Occipital lobe (tissue), 2 donors: Measurements from ENCODE around the gene APBA3. TPM values are rescaled to one million over a fixed set of nuclear protein-coding genes. Genes with fewer than 3 reads are reported as not detected.

Experiments used
- DNase-seq: peaks from one replicate; lab custom pipeline; 2025; lab: John Stamatoyannopoulos, UW
- total RNA-seq: library from RNA; depleted of rRNA; stranded (reverse); fragments of >200 nt; gene quantifications from one replicate; pipeline ENCODE4 v1.2.3, GENCODE V29; 2014

Gene APBA3, protein sequence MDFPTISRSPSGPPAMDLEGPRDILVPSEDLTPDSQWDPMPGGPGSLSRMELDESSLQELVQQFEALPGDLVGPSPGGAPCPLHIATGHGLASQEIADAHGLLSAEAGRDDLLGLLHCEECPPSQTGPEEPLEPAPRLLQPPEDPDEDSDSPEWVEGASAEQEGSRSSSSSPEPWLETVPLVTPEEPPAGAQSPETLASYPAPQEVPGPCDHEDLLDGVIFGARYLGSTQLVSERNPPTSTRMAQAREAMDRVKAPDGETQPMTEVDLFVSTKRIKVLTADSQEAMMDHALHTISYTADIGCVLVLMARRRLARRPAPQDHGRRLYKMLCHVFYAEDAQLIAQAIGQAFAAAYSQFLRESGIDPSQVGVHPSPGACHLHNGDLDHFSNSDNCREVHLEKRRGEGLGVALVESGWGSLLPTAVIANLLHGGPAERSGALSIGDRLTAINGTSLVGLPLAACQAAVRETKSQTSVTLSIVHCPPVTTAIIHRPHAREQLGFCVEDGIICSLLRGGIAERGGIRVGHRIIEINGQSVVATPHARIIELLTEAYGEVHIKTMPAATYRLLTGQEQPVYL
- total RNA-seq = 12.3 TPM

DNA sequence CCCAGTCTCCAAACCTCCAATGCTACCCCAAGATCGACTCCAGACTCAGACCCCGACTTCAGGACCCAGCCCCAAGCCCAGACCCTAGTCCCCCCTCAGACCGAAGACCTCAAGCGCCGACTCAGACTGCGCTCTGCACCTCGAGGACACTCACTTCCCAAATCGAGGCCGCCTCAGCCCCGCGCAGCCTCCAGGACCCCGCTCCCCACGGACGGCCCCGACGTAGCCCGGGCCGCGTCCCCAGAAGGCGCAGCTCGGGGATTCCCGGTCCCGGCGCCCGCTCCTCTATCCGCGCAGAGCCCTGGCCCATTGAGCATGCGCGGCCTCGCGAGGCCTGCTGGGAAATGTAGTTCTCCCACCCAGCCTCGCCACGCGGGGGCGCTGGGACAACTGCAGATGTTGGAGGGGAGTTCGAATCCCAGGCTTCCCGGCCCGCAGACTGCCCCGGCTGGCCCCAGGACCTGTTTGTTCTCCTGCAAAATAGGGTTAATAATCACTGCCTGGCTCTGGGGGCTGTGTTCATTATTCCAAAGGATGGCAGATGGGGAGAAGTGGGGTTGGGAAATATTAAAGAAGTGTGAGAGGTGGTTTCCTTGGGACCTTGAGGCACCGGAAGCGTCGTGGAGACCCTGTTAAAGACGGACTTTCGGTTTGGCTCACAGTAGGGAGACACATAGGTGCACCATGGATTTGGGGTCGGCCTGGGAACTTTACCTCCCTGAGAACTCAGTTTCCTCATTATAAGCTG, at the start of gene APBA3:
Gene APBA3, minus strand, starts transcription at position 311 of the 748 bp plus-strand sequence. CDS start 1,428 bp downstream, outside the sequence.
- peak; percentile 80 for DNase-seq

- DNase-seq = no peak
Measured at GRCh38 chr19:3810708-3811355, 49.3 kb upstream of the APBA3 start.

GRCh38 chr19:3809881-3810707, 48.6 kb upstream of the APBA3 start:
- no peak for DNase-seq

DNA sequence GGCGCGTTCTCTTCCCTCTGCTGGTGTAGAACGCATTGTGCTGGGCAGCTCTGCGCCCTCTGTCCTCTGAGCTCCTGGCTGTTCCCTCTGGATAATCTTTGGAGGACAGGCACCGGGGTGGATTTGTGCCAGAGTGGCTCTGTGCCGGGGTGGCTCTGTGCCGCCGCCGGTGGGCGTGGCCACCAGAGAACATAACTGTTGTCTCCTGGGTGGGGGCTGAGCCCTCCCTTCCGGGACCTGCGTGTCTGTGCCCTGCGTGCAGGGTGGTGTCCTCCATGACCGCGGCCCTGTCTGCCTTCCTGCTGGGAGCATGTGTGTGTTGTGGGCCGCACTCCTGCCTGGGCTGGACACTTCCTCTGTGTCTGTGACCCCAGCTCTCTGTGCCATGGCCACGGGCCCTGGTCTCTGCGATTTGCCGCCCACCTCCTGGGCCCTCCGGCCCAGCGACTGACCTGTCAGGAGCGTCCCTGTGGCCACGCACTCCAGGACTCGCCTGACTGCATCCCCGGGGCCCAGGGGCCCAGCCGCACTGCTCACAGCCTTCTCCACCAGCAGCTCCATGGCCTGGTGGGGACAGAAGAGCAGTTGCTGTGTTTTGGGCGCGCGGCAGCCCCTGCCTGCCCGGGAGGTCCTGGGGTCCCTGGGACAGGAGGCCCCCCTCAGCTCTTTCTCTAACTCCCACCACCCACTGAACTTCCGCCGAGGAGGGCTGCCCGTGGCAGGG, 47.1 kb upstream of the APBA3 start:
- no peak for DNase-seq

- no peak for DNase-seq
Measured at GRCh38 chr19:3807574-3808354, 46.3 kb upstream of the APBA3 start.

- no peak for DNase-seq
Measured at GRCh38 chr19:3807131-3807480, 45.6 kb upstream of the APBA3 start.

GRCh38 chr19:3805859-3806258, 44.4 kb upstream of the APBA3 start:
- no peak for DNase-seq

DNA sequence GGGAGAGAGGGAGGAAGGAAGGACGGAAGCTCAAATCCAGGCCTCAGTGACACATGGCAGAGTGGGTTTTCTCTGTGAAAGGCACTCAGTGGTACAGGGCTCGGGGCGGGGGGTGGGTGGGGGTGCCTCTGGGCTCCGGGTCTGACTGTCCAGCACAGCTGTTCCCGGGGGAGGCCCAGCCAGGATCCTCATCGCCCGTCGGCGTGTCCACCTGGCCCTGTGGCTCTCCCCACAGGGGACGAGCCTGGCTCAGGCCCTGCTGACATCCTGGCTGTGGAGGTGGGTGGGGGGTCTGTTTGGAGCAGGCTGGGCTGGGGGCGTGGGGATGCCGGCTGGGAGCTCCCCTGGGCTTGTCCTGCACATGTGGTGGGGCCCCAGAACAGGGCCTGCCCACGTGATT, 42.9 kb upstream of the APBA3 start:
- no peak for DNase-seq

DNA sequence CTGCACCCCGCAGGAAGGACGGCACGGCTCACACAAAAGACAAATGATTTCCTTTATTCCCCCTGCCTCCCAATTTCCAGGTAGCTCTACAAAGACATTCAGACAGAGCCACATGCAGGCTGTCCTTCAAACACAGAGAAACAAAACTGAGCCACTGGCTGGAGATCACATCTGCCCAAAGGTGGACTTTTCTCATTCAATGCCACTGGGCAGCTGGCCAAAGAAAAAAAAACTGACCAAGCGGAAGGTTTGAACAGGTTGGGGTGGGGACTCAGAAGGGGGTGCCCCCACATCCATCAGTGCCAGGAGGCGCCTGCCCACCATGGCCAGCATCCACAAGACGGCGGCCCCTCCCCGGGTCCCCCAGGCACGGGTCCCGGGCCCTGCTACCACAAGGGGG, 42.5 kb upstream of the APBA3 start:
- no peak for DNase-seq

DNA sequence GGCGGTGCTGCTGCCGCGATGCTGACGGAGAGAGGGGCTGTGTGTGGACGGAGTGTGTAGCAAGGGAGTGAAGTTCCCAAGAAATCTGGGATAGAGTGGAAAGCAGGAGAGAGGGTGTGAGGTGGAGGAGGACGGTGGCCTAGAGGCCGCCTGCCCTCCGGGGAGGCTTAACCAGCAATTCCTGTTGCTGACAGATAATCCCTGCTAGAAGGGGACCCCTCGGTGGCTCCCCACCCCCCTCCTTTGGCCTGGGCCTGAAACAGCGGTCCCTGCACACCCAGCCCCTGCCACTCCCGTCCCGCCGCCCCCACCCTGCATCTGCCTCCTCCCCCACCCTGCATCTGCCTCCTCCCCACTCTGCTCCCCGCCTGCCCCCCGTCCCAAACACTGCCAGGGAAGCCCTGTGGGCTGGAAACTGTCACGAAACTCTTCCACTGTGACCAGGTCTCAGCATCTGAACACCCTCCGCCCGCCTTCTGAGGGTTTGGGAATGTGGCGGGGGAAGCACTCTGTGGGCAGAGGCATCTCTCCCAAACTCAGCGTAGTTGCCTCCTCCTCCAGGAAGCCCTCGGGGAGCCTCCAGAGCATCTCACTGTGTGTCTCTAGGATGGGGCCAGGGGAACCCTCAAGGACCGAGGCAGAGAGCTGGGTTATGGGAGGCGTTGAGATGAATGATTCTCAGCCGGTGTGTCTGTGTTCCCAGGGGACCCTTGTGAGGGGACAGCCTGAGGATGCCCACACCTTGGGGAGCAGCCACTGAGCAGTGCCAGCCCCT, 41.8 kb upstream of the APBA3 start:
- no peak for DNase-seq

- DNase-seq = peak; percentile 74
Measured at GRCh38 chr19:3801412-3802096, 40.1 kb upstream of the APBA3 start.

DNA sequence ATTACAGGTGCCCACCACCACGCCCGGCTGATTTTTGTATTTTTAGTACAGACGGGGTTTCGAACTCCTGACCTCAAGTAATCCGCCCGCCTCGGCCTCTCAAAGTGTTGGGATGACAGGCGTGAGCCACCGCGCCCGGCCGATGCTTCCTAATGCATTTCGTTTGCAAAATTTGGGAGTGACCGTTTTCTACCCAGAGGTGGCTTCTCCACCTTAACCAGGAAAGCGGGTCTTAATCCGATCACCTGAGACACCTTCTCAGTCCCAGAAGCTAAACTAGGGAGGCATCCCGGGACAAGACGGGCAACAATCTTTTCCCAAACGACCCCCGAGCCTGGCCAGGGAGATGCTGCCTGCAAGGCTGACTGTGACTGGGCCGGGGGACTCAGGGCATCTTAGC, 39.5 kb upstream of the APBA3 start:
- DNase-seq = no peak

- DNase-seq = no peak
Measured at GRCh38 chr19:3798137-3798536, 36.6 kb upstream of the APBA3 start.

GRCh38 chr19:3796358-3796757, 34.9 kb upstream of the APBA3 start:
- no peak for DNase-seq

DNA sequence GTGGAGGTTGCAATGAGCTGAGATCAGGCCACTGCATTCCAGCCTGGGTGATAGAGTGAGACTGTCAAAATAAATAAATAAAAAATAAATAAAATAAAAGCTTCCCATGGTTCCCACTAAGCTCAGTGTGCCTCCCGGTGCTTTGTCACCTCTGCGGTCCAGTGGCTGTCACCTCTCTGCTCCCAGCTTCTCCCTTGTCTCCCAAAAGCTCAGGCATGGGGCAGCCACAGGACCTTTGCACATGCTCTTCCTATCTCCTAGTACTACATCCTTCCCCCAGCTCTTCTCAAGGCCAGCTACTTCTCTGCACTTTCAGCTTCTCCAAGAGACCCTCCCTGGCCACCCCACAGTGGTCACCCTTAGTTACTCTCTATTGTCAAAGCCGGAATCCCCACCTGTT, 32.3 kb upstream of the APBA3 start:
- DNase-seq = no peak

DNA sequence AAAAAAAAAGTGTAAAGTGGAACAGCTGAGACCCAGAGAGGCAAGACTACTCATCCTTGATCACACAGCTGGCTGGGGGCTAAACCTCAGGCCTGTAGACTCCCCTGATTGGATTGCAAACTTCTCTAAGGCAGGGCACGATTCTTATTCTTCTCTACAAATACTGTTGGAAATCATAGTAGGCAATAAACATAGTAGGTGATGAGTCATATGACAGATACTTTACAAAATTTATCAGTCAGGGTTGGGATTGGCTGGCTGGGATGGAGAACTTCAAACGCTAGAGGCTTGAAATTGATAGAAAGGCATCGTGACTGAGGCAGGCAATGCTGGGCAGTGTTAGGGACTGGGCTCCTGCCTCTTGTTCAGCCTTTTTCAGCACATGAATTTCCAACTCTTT, 30.6 kb upstream of the APBA3 start:
- no peak for DNase-seq

GRCh38 chr19:3790941-3791340, 29.4 kb upstream of the APBA3 start:
- DNase-seq = no peak

DNA sequence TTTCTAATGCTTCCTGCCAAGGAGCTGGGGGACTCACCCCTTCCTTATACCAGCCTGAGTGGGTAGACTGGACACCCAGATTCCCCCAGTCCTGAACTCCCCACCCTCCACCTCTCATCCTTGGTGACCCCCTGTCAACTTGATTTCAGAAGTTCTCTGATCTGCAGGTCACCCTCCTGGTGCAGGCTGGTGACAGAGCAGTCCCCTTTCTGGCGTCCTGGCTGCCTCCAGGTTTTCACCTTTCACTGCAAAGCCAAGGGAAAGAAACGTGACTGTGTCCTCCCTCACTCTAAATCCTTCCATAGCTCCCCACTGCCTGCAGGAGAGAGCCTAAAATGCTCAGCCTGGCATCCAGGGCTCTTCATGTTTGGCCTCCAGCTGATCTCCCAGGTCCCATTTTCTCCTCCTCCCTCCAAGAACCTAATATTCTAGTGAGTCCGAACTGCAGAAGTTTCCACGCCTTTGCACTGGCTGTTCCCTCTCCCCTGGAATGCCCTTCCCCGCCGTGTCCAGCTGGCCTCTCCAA, 28.8 kb upstream of the APBA3 start:
- no peak for DNase-seq
